ENCODE data around the gene TBL1X. TPM values are rescaled to one million over a fixed set of nuclear protein-coding genes. Genes with fewer than 3 reads are reported as not detected.

Gene TBL1X
- total RNA-seq, 3 donors from 2014 or later: 45.5 to 61.3 (median 49.9) TPM

DNA sequence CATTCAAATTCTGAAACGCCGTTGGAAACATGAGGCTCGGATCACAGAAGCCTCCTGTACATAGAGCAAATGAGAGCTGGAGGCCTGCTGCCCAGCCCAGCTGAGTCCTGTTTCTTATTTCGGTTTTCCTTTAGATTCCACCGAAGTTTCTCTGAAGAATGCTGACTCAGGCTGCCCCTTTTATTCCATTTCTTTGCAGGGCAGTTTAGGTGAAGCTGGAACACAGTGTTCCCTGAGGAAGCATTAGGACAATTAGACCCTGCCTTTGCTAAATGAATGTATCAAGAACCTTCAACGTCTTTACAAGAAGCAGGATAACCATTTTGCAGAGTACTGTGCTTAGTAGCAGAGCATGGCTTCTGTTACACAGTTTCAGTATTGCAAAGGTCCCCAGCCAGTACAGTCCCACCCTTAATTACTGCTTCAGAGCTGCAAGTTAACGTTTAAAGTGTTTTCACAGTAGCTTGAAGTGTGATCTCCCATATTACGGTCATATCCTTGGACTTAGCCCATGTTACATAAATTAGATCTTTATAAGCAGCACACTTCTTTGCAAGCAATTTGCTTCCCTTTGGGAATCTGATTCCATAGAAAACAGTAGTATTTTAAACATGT lies 117.0 kb downstream of the TBL1X start:
- ATAC-seq: no peak
- DNase-seq: no peak
- peaks cover 3% of the 10 kb centered on the region for H3K36me3 Mint-ChIP-seq (ENCODE audit: insufficient read depth)
- no peak overlapping the region for H3K4me3 Mint-ChIP-seq
- no peaks in the 10 kb centered on the region for H3K27me3 Mint-ChIP-seq (ENCODE audit: low read depth)
- H3K4me1 Mint-ChIP-seq (ENCODE audit: low read depth): peaks cover 19% of the 10 kb centered on the region
- H3K9me3 Mint-ChIP-seq: no peaks in the 10 kb centered on the region

GRCh38 chrX:9582956-9583355 lies 118.1 kb downstream of the TBL1X start:
- Mint-ChIP-seq H3K9me3 (no peaks in the 10 kb centered on the region), H3K27me3 (ENCODE audit: low read depth) (no peaks in the 10 kb centered on the region), H3K36me3 (ENCODE audit: insufficient read depth) (no peaks in the 10 kb centered on the region), H3K4me1 (ENCODE audit: low read depth) (peaks cover 21% of the 10 kb centered on the region), H3K4me3 (no peak overlapping the region)
- ATAC-seq: no peak
- DNase-seq: no peak

DNA sequence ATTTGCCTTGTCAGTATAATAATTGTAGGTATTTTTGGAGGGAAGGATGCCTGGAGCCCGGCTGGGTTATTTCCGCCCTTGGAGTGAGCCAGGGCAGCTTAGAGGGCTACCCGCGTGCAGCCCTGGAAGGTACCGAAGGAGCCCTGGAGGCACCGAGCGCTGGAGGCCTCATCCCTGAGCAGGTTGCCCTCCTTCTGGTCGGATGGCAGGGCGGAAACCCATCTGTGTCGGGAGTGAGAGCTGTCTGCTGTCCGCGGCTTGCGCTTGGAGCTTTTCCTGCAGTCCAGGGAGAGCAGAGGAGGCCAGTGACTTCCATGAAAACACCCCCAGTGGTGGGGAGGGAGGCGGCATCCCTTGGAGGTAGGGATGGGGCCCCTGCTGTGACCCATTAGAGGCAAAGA lies 122.1 kb downstream of the TBL1X start:
- Mint-ChIP-seq H3K4me3 (no peak overlapping the region), H3K27me3 (ENCODE audit: low read depth) (no peaks in the 10 kb centered on the region), H3K4me1 (ENCODE audit: low read depth) (peaks cover 11% of the 10 kb centered on the region), H3K9me3 (peaks cover 1% of the 10 kb centered on the region), H3K36me3 (ENCODE audit: insufficient read depth) (peaks cover 3% of the 10 kb centered on the region)
- no peak for ATAC-seq
- no peak for DNase-seq

DNA sequence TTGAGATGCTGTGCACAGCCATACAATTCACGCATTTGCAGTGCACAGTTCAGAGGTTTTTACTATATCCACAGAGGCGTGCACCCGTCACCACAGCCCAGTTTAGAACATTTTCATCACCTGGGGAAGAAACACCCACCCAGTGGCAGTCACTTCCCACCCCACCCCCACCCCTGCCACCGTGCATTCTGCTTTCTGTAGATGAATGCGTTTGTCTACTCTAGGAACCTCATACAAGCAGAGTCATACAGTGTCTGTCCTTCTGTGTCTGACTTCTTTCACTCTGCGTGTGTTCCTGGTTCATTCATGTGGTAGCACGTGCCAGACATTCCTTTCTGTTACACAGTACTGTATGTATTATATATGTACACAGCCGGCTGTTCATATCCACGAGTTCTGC lies 122.8 kb downstream of the TBL1X start:
- no peak overlapping the region for H3K4me3 Mint-ChIP-seq
- peaks cover 4% of the 10 kb centered on the region for H3K9me3 Mint-ChIP-seq
- peaks cover 7% of the 10 kb centered on the region for H3K36me3 Mint-ChIP-seq (ENCODE audit: insufficient read depth)
- peaks cover 14% of the 10 kb centered on the region for H3K4me1 Mint-ChIP-seq (ENCODE audit: low read depth)
- ATAC-seq: peak; percentile 53 to 61
- no peak for DNase-seq
- no peaks in the 10 kb centered on the region for H3K27me3 Mint-ChIP-seq (ENCODE audit: low read depth)

DNA sequence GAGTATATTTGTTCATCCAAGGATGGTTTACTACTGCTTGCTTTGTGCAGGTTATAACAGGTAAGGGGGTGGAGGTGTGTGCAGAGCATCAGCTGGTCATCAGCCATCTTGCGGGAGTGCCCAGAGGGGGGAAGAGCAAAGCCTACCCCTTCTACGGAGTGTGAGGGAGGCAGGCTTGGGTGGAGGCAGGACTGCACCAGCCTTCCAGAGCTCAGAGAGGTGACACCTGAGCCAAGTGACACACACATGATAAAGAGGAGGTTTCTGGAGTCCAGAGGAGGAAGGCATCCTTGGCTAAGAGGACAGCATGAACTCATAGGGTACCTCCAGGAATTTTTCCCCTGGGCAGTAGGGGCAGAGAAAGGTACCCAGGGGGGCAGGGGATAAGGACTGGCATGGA lies 126.6 kb downstream of the TBL1X start:
- DNase-seq (no peak), ATAC-seq (no peak)
- Mint-ChIP-seq H3K36me3 (ENCODE audit: insufficient read depth) (peaks cover 7% of the 10 kb centered on the region), H3K4me1 (ENCODE audit: low read depth) (peaks cover 8% of the 10 kb centered on the region), H3K9me3 (peaks cover 4% of the 10 kb centered on the region), H3K27me3 (ENCODE audit: low read depth) (no peaks in the 10 kb centered on the region), H3K4me3 (no peak overlapping the region)

GRCh38 chrX:9593756-9594155 lies 128.9 kb downstream of the TBL1X start:
- Mint-ChIP-seq H3K27me3 (ENCODE audit: low read depth) (no peaks in the 10 kb centered on the region), H3K9me3 (peaks cover 4% of the 10 kb centered on the region), H3K36me3 (ENCODE audit: insufficient read depth) (peaks cover 7% of the 10 kb centered on the region), H3K4me1 (ENCODE audit: low read depth) (peaks cover 5% of the 10 kb centered on the region), H3K4me3 (no peak overlapping the region)
- ATAC-seq: no peak
- no peak for DNase-seq

DNA sequence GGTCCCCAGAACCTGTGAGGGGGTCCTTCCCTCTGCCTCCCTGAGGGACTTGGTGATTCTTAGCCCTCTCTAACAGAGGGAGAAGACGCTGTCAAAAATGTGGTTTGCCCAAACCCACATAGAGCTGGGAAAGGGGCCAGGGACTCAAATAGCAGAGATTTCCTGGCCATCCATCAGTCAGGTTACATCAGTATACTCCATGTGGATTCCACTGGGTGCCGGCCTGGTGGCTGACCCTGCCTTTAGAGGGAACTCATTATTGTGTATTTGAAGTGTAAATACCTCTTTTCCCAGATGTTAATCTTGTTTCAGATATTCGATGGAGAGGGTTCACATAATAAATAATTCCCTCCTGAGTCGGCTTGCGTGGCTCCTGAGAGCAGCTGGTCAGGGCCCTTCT lies 130.3 kb downstream of the TBL1X start:
- H3K36me3 Mint-ChIP-seq (ENCODE audit: insufficient read depth): peaks cover 6% of the 10 kb centered on the region
- DNase-seq: no peak

GRCh38 chrX:9596837-9597236 lies 132.0 kb downstream of the TBL1X start:
- DNase-seq (no peak), ATAC-seq (no peak)
- Mint-ChIP-seq H3K4me1 (ENCODE audit: low read depth) (peaks cover 8% of the 10 kb centered on the region), H3K4me3 (no peak overlapping the region), H3K27me3 (ENCODE audit: low read depth) (no peaks in the 10 kb centered on the region), H3K9me3 (peaks cover 4% of the 10 kb centered on the region), H3K36me3 (ENCODE audit: insufficient read depth) (peaks cover 6% of the 10 kb centered on the region)

More for the DNA sequence above, 130.3 kb downstream of the TBL1X start:
- peaks cover 4% of the 10 kb centered on the region for H3K9me3 Mint-ChIP-seq
- peaks cover 5% of the 10 kb centered on the region for H3K4me1 Mint-ChIP-seq (ENCODE audit: low read depth)
- no peak overlapping the region for H3K4me3 Mint-ChIP-seq
- no peak for ATAC-seq
- no peaks in the 10 kb centered on the region for H3K27me3 Mint-ChIP-seq (ENCODE audit: low read depth)

DNA sequence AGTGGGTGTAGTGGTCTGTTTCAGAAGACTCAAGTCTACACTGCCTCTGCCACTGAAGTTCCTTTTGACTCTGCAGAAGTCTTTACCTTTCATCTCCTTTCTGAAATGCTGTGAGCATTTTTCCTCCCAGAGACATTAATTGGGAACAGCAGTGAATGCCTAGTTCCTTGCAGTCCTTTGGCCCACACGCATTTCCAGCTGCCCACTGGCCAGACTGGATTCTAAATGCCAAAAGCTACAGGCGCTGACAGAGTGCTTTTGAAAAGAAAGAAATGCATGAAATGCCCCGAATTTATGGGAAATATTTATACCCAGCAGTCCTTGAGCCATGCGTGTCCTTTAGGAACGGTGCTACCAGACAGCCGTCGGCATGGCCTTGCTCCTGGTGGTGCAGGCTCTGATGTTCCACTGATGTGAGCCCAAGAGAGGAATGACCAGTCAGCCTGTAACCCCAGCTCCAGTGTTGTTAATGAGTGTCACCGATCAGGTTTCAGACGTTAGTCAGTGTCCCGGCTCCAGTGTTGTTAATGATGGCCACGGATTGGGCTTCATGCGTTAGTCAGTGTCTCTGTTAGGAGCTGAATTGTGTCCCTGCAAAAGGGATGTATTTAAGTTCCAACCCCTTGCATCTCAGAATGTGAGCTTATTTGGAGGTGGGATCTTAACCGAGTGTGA lies 132.6 kb downstream of the TBL1X start:
- H3K9me3 Mint-ChIP-seq: no peaks in the 10 kb centered on the region
- no peak overlapping the region for H3K4me3 Mint-ChIP-seq
- no peak for DNase-seq
- H3K27me3 Mint-ChIP-seq (ENCODE audit: low read depth): no peaks in the 10 kb centered on the region
- H3K36me3 Mint-ChIP-seq (ENCODE audit: insufficient read depth): peaks cover 1% of the 10 kb centered on the region
- H3K4me1 Mint-ChIP-seq (ENCODE audit: low read depth): peaks cover 7% of the 10 kb centered on the region
- ATAC-seq: no peak

- DNase-seq (no peak), ATAC-seq (no peak)
- H3K27me3 Mint-ChIP-seq (ENCODE audit: low read depth): no peaks in the 10 kb centered on the region
- no peaks in the 10 kb centered on the region for H3K36me3 Mint-ChIP-seq (ENCODE audit: insufficient read depth)
- H3K4me1 Mint-ChIP-seq (ENCODE audit: low read depth): peaks cover 3% of the 10 kb centered on the region
- no peaks in the 10 kb centered on the region for H3K9me3 Mint-ChIP-seq
- H3K4me3 Mint-ChIP-seq: no peak overlapping the region
These were observed 133.5 kb downstream of the TBL1X start for GRCh38 chrX:9598344-9598743.

DNA sequence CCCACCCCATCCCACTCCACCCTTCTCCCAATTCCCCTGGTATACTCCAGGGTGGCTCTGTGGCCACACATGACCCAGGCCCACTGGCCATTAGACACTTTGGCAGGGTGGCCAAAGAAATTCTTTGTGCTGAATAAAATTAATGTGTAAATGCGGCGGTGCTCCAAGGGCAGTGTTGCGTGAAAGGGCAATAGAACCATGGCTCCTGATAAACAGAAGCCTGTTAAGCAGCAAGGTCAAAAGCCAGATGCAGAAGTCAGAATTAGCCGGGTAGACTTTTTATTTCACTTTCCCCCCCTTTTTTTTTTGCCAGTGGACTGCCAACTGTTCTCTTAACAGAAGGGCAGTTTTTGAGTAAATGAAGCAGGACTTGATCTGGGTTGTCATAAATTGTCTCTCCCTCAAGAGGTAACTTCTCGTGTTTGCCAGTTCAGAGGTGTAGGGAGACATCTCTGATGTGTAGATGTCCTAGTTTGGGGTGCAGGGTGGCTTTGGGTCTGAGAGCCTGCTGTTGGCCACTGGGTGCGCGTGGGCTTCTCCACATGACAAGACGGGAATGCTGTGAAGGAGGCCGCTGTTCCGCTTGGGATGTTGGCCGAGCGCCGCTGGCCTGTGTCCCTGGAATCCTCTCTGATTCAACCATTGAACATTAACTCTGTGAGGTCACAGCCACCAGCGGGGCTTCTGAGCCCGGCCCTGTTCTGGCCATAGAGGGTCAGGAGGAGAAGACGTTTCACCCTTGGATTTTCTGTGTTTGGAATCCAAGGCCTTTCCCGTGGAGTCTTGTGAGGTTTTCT lies 139.5 kb downstream of the TBL1X start:
- Mint-ChIP-seq H3K36me3 (ENCODE audit: insufficient read depth) (peaks cover 5% of the 10 kb centered on the region), H3K4me1 (ENCODE audit: low read depth) (peaks cover 3% of the 10 kb centered on the region), H3K4me3 (no peak overlapping the region), H3K9me3 (no peaks in the 10 kb centered on the region), H3K27me3 (ENCODE audit: low read depth) (no peaks in the 10 kb centered on the region)
- no peak for DNase-seq
- no peak for ATAC-seq

GRCh38 chrX:9604908-9605306 lies 140.0 kb downstream of the TBL1X start:
- peaks cover 3% of the 10 kb centered on the region for H3K4me1 Mint-ChIP-seq (ENCODE audit: low read depth)
- peaks cover 5% of the 10 kb centered on the region for H3K36me3 Mint-ChIP-seq (ENCODE audit: insufficient read depth)
- H3K4me3 Mint-ChIP-seq: no peak overlapping the region
- no peaks in the 10 kb centered on the region for H3K27me3 Mint-ChIP-seq (ENCODE audit: low read depth)
- ATAC-seq (no peak), DNase-seq (no peak)
- no peaks in the 10 kb centered on the region for H3K9me3 Mint-ChIP-seq

DNA sequence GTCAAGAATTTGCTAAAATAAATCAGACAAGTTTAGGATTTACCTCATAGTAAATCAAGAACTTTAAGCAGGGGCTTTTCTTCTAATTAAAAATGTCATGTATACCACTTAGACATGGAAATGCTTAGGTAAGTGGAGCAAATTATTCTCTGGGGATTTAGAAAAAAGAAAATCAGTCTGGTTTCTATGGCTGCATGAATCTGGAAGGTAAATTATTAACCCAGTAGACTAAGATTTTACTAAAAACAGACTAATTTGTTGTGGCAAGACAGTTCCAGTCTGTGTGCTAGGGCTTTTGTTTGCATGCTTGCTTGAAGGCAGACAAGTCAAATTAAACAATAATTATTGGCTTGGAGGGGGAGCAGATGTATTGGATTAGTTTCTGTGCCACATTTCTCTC lies 140.6 kb downstream of the TBL1X start:
- no peak for DNase-seq
- Mint-ChIP-seq H3K4me1 (ENCODE audit: low read depth) (peaks cover 3% of the 10 kb centered on the region), H3K36me3 (ENCODE audit: insufficient read depth) (peaks cover 5% of the 10 kb centered on the region), H3K27me3 (ENCODE audit: low read depth) (no peaks in the 10 kb centered on the region), H3K4me3 (no peak overlapping the region), H3K9me3 (no peaks in the 10 kb centered on the region)
- no peak for ATAC-seq

DNA sequence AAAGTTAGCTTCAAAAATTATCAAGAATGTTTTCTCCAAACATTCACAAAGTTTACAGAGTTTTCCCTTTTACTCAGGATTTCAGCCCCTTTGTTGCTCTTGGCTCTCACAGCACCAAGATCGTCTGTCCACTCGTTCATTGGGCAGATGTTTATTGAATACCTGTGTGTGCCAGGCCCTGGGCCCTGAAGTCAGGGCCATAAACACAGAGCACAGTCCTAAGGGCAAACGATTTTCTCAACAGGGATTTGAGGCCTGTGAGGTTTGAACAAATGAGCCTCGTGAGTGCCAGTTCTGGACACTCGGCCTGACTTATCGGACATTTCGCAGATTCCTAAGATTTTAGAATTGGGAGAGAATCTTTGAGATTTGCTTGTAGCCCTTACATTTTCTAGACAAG lies 142.1 kb downstream of the TBL1X start:
- H3K4me3 Mint-ChIP-seq: no peak overlapping the region
- peaks cover 5% of the 10 kb centered on the region for H3K36me3 Mint-ChIP-seq (ENCODE audit: insufficient read depth)
- H3K27me3 Mint-ChIP-seq (ENCODE audit: low read depth): no peaks in the 10 kb centered on the region
- no peak for DNase-seq
- no peaks in the 10 kb centered on the region for H3K9me3 Mint-ChIP-seq
- H3K4me1 Mint-ChIP-seq (ENCODE audit: low read depth): peaks cover 2% of the 10 kb centered on the region
- no peak for ATAC-seq

- ATAC-seq (no peak), DNase-seq (no peak)
- no peaks in the 10 kb centered on the region for H3K27me3 Mint-ChIP-seq (ENCODE audit: low read depth)
- H3K36me3 Mint-ChIP-seq (ENCODE audit: insufficient read depth): peaks cover under 1% of the 10 kb centered on the region
- no peak overlapping the region for H3K4me3 Mint-ChIP-seq
- no peaks in the 10 kb centered on the region for H3K9me3 Mint-ChIP-seq
- peaks cover 2% of the 10 kb centered on the region for H3K4me1 Mint-ChIP-seq (ENCODE audit: low read depth)
These were observed 144.6 kb downstream of the TBL1X start for GRCh38 chrX:9609499-9609898.

All from activated T-cell treated with anti-CD3 and anti-CD28 coated beads, Interleukin-2, amount 50 U/mL, for 4 hours (primary cell).